ENCODE results near the gene KLK7. TPM values are rescaled to one million over a fixed set of nuclear protein-coding genes. Genes with fewer than 3 reads are reported as not detected.

KLK7 gene
- total RNA-seq, 1 experiment from 2014 or later: not detected

- ChIA-PET CTCF (interaction anchor here (0.5 to 3.0 kb wide), 6 partner anchors 29 to 665 kb away, joined by 3 to 28 read pairs (median 4); no protein-coding TSS in a partner anchor), POLR2A (no interaction called here)
- BruUV-seq (replicated peaks): no TSS peak
- TF ChIP-seq, protein P1, sequence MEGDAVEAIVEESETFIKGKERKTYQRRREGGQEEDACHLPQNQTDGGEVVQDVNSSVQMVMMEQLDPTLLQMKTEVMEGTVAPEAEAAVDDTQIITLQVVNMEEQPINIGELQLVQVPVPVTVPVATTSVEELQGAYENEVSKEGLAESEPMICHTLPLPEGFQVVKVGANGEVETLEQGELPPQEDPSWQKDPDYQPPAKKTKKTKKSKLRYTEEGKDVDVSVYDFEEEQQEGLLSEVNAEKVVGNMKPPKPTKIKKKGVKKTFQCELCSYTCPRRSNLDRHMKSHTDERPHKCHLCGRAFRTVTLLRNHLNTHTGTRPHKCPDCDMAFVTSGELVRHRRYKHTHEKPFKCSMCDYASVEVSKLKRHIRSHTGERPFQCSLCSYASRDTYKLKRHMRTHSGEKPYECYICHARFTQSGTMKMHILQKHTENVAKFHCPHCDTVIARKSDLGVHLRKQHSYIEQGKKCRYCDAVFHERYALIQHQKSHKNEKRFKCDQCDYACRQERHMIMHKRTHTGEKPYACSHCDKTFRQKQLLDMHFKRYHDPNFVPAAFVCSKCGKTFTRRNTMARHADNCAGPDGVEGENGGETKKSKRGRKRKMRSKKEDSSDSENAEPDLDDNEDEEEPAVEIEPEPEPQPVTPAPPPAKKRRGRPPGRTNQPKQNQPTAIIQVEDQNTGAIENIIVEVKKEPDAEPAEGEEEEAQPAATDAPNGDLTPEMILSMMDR (IDR thresholded peaks at IDR 0.05; ENCODE audit: unreplicated experiment): no peak
- no peaks in the 10 kb centered on the region for H3K36me3 Mint-ChIP-seq (ENCODE audit: insufficient read depth, unreplicated experiment)
- H3K4me3 Mint-ChIP-seq (ENCODE audit: unreplicated experiment): no peak overlapping the region
- H3K9me3 Mint-ChIP-seq (ENCODE audit: unreplicated experiment): peaks cover 9% of the 10 kb centered on the region
- DNase-seq (ENCODE audit: unreplicated experiment): no peak
- H3K27ac Mint-ChIP-seq (ENCODE audit: low read depth, unreplicated experiment): no peak overlapping the region
- intact Hi-C loops (cut with micrococcal nuclease): loop anchor here (10.0 kb wide), 1 partner anchor 762 kb away; no protein-coding TSS in a partner anchor
- H3K4me1 Mint-ChIP-seq (ENCODE audit: insufficient read depth, unreplicated experiment): peaks cover 13% of the 10 kb centered on the region
- H3K27me3 Mint-ChIP-seq (ENCODE audit: insufficient read depth, unreplicated experiment): peaks cover 27% of the 10 kb centered on the region
Observed at GRCh38 chr19:51022526-51022925, 38.8 kb upstream of the KLK7 start.

- peak; percentile 35 for DNase-seq (ENCODE audit: unreplicated experiment)
- ChIA-PET POLR2A (interaction anchor here (1.1 kb wide), 1 partner anchor 75 kb away, joined by 8 read pairs; no protein-coding TSS in a partner anchor), CTCF (interaction anchor here (0.5 to 3.0 kb wide), 35 partner anchors 9 to 655 kb away, joined by 3 to 28 read pairs (median 4); partner anchors contain the start of genes ACP4 and KLK12)
- peaks cover 7% of the 10 kb centered on the region for H3K4me1 Mint-ChIP-seq (ENCODE audit: insufficient read depth, unreplicated experiment)
- TF ChIP-seq, protein P1 (IDR thresholded peaks at IDR 0.05; ENCODE audit: unreplicated experiment): peak; percentile 44
- no TSS peak for BruUV-seq (replicated peaks)
- no peaks in the 10 kb centered on the region for H3K9me3 Mint-ChIP-seq (ENCODE audit: unreplicated experiment)
- no peaks in the 10 kb centered on the region for H3K36me3 Mint-ChIP-seq (ENCODE audit: insufficient read depth, unreplicated experiment)
- peaks cover 40% of the 10 kb centered on the region for H3K27me3 Mint-ChIP-seq (ENCODE audit: insufficient read depth, unreplicated experiment)
- H3K4me3 Mint-ChIP-seq (ENCODE audit: unreplicated experiment): no peak overlapping the region
- intact Hi-C loops (cut with micrococcal nuclease): loop anchor here (1.0 to 10.0 kb wide), 3 partner anchors 76 to 764 kb away; no protein-coding TSS in a partner anchor
- no peak overlapping the region for H3K27ac Mint-ChIP-seq (ENCODE audit: low read depth, unreplicated experiment)
Observed at GRCh38 chr19:51020988-51021651, 37.4 kb upstream of the KLK7 start.

GRCh38 chr19:51019544-51019925 is 35.8 kb upstream of the KLK7 start, which contains the start of gene KLK10:
TSS of gene KLK10 (minus strand) at chr19:51019709. CDS start at chr19:51019130, 579 bp downstream.
- DNase-seq (ENCODE audit: unreplicated experiment): no peak
- CTCF ChIA-PET: interaction anchor here (0.6 to 3.0 kb wide), 4 partner anchors 33 to 149 kb away, joined by 4 to 28 read pairs (median 9); no protein-coding TSS in a partner anchor
- peaks cover 7% of the 10 kb centered on the region for H3K4me1 Mint-ChIP-seq (ENCODE audit: insufficient read depth, unreplicated experiment)
- POLR2A ChIA-PET: no interaction called here
- no peaks in the 10 kb centered on the region for H3K9me3 Mint-ChIP-seq (ENCODE audit: unreplicated experiment)
- peak within 1 kb of the TSS; percentile 32 for H3K4me3 Mint-ChIP-seq (ENCODE audit: unreplicated experiment)
- no TSS peak for BruUV-seq (replicated peaks)
- no peak within 1 kb of the TSS for H3K27ac Mint-ChIP-seq (ENCODE audit: low read depth, unreplicated experiment)
- TF ChIP-seq, protein P1 (IDR thresholded peaks at IDR 0.05; ENCODE audit: unreplicated experiment): no peak
- H3K27me3 Mint-ChIP-seq (ENCODE audit: insufficient read depth, unreplicated experiment): peaks cover 40% of the 10 kb centered on the region
- H3K36me3 Mint-ChIP-seq (ENCODE audit: insufficient read depth, unreplicated experiment): no peaks in the 10 kb centered on the region
- intact Hi-C loops (cut with micrococcal nuclease): no loop called here

GRCh38 chr19:51018745-51019543 is 35.2 kb upstream of the KLK7 start:
- DNase-seq (ENCODE audit: unreplicated experiment): no peak
- Mint-ChIP-seq H3K27me3 (ENCODE audit: insufficient read depth, unreplicated experiment) (peaks cover 40% of the 10 kb centered on the region), H3K4me3 (ENCODE audit: unreplicated experiment) (peak overlapping the region; percentile 32), H3K27ac (ENCODE audit: low read depth, unreplicated experiment) (no peak overlapping the region), H3K36me3 (ENCODE audit: insufficient read depth, unreplicated experiment) (no peaks in the 10 kb centered on the region), H3K4me1 (ENCODE audit: insufficient read depth, unreplicated experiment) (peaks cover 7% of the 10 kb centered on the region), H3K9me3 (ENCODE audit: unreplicated experiment) (no peaks in the 10 kb centered on the region)
- CTCF ChIA-PET: interaction anchor here (0.5 kb wide), 1 partner anchor 86 kb away, joined by 3 read pairs; no protein-coding TSS in a partner anchor
- intact Hi-C loops (cut with micrococcal nuclease): no loop called here
- POLR2A ChIA-PET: interaction anchor here (0.5 kb wide), 1 partner anchor 189 kb away, joined by 3 read pairs; no protein-coding TSS in a partner anchor
- BruUV-seq (replicated peaks): no TSS peak
- TF ChIP-seq, protein P1 (IDR thresholded peaks at IDR 0.05; ENCODE audit: unreplicated experiment): no peak
